SU-DHL-6 (cell line): ENCODE data around the gene PLB1.

Source experiments
- H2AFZ ChIP-seq: fragments of 200-600 bp; sonication (generic); 2 replicates; pipeline ENCODE4 v1.6.1; 2014; ENCODE audit warnings: low read depth, mild to moderate bottlenecking, moderate library complexity, mixed read lengths, antibody characterized with exemption, low read length; ENCODE audit not compliant: severe bottlenecking
- H3F3A ChIP-seq: fragments of 200-600 bp; shearing (Covaris generic); 2 replicates; pipeline ENCODE4 v1.6.0; 2016; ENCODE audit warnings: antibody characterized with exemption, mild to moderate bottlenecking; ENCODE audit not compliant: insufficient read depth
- H3K27ac ChIP-seq: fragments of 200-600 bp; sonication (generic); 2 replicates; pipeline ENCODE4 v1.5.1; 2016; ENCODE audit warnings: low read depth, mild to moderate bottlenecking, low read length, moderate library complexity, mixed read lengths
- H3K27me3 ChIP-seq: fragments of 200-600 bp; sonication (generic), shearing (Covaris generic); 2 replicates; pipeline ENCODE4 v1.6.0; 2014; ENCODE audit warnings: mild to moderate bottlenecking, low read length
- H3K36me3 ChIP-seq: fragments of 200-600 bp; sonication (generic); 2 replicates; pipeline ENCODE4 v1.6.1; 2014; ENCODE audit warnings: mild to moderate bottlenecking, low read length, mixed read lengths
- H3K4me2 ChIP-seq: fragments of 300-600, 200-600 bp; shearing (Covaris generic), sonication (generic); 2 replicates; pipeline ENCODE4 v1.6.0; 2014; ENCODE audit warnings: low read length, low read depth, mild to moderate bottlenecking; ENCODE audit not compliant: poor library complexity, severe bottlenecking
- H3K4me3 ChIP-seq: fragments of 200-600 bp; sonication (generic); 2 replicates; pipeline ENCODE4 v1.5.1; 2014; ENCODE audit warnings: antibody characterized with exemption, low read length, mild to moderate bottlenecking, mixed read lengths; ENCODE audit not compliant: insufficient read depth, poor library complexity, severe bottlenecking
- H3K79me2 ChIP-seq: fragments of 200-600 bp; sonication (generic); 2 replicates; pipeline ENCODE4 v1.6.1; 2014; ENCODE audit warnings: mild to moderate bottlenecking, low read length, moderate library complexity; ENCODE audit not compliant: insufficient read depth
- H3K9ac ChIP-seq: fragments of 200-600 bp; sonication (generic); 2 replicates; pipeline ENCODE4 v1.7.0; 2014; ENCODE audit warnings: mild to moderate bottlenecking, low read length
- H3K9me2 ChIP-seq: fragments of 200-600 bp; sonication (generic); replicated peaks from 2 replicates; pipeline ENCODE4 v1.6.1; 2014; ENCODE audit warnings: low read length; ENCODE audit not compliant: insufficient read depth
- H3K9me3 ChIP-seq: fragments of 200-600 bp; sonication (generic); 2 replicates; pipeline ENCODE4 v1.6.1; 2014; ENCODE audit warnings: low read length, mixed read lengths; ENCODE audit not compliant: insufficient read depth
- H4K20me1 ChIP-seq: fragments of 200-600 bp; sonication (generic); 2 replicates; pipeline ENCODE4 v1.6.1; 2014; ENCODE audit warnings: low read depth, mild to moderate bottlenecking, antibody characterized with exemption, low read length, moderate library complexity, mixed read lengths
- EZH2phosphoT487 ChIP-seq: fragments of 200-600 bp; sonication (generic), shearing (Covaris generic); conservative IDR thresholded peaks from 2 replicates; pipeline ENCODE4 v1.6.1; 2018; ENCODE audit warnings: mild to moderate bottlenecking, antibody characterized with exemption, low read length, moderate library complexity, mixed read lengths
- TF ChIP-seq, protein P1 (sequence below): fragments of 200-600 bp; sonication (generic); IDR thresholded peaks from one replicate; pipeline ENCODE4 v1.5.1; 2017; ENCODE audit warnings: antibody characterized with exemption, mild to moderate bottlenecking, low read length, moderate library complexity; ENCODE audit not compliant: insufficient read depth, poor library complexity, severe bottlenecking

The PLB1 gene

GRCh38 chr2:28452534-28453081 lies 43.3 kb upstream of the PLB1 start:
- H2AFZ ChIP-seq: no peak overlapping the region
- H3K27ac ChIP-seq: no peak overlapping the region
- H3F3A ChIP-seq: no peaks in the 10 kb centered on the region
- no peak overlapping the region for H3K9ac ChIP-seq
- no peaks in the 10 kb centered on the region for H3K9me2 ChIP-seq
- no peaks in the 10 kb centered on the region for H3K27me3 ChIP-seq
- H3K4me2 ChIP-seq: no peak overlapping the region
- H3K79me2 ChIP-seq: no peaks in the 10 kb centered on the region
- TF ChIP-seq EZH2phosphoT487: no peak
- TF ChIP-seq, protein P1, sequence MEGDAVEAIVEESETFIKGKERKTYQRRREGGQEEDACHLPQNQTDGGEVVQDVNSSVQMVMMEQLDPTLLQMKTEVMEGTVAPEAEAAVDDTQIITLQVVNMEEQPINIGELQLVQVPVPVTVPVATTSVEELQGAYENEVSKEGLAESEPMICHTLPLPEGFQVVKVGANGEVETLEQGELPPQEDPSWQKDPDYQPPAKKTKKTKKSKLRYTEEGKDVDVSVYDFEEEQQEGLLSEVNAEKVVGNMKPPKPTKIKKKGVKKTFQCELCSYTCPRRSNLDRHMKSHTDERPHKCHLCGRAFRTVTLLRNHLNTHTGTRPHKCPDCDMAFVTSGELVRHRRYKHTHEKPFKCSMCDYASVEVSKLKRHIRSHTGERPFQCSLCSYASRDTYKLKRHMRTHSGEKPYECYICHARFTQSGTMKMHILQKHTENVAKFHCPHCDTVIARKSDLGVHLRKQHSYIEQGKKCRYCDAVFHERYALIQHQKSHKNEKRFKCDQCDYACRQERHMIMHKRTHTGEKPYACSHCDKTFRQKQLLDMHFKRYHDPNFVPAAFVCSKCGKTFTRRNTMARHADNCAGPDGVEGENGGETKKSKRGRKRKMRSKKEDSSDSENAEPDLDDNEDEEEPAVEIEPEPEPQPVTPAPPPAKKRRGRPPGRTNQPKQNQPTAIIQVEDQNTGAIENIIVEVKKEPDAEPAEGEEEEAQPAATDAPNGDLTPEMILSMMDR: peak; percentile 79
- H3K4me3 ChIP-seq: no peak overlapping the region
- H4K20me1 ChIP-seq: no peaks in the 10 kb centered on the region
- no peaks in the 10 kb centered on the region for H3K36me3 ChIP-seq
- no peaks in the 10 kb centered on the region for H3K9me3 ChIP-seq

GRCh38 chr2:28453396-28453795 lies 42.5 kb upstream of the PLB1 start:
- H3K79me2 ChIP-seq: no peaks in the 10 kb centered on the region
- no peak overlapping the region for H3K27ac ChIP-seq
- no peaks in the 10 kb centered on the region for H4K20me1 ChIP-seq
- no peaks in the 10 kb centered on the region for H3K9me3 ChIP-seq
- no peaks in the 10 kb centered on the region for H3K36me3 ChIP-seq
- TF ChIP-seq, protein P1: no peak
- TF ChIP-seq EZH2phosphoT487: no peak
- H3K9ac ChIP-seq: no peak overlapping the region
- no peaks in the 10 kb centered on the region for H3K27me3 ChIP-seq
- H3F3A ChIP-seq: no peaks in the 10 kb centered on the region
- no peak overlapping the region for H3K4me3 ChIP-seq
- H3K4me2 ChIP-seq: no peak overlapping the region
- no peak overlapping the region for H2AFZ ChIP-seq
- H3K9me2 ChIP-seq: no peaks in the 10 kb centered on the region

DNA sequence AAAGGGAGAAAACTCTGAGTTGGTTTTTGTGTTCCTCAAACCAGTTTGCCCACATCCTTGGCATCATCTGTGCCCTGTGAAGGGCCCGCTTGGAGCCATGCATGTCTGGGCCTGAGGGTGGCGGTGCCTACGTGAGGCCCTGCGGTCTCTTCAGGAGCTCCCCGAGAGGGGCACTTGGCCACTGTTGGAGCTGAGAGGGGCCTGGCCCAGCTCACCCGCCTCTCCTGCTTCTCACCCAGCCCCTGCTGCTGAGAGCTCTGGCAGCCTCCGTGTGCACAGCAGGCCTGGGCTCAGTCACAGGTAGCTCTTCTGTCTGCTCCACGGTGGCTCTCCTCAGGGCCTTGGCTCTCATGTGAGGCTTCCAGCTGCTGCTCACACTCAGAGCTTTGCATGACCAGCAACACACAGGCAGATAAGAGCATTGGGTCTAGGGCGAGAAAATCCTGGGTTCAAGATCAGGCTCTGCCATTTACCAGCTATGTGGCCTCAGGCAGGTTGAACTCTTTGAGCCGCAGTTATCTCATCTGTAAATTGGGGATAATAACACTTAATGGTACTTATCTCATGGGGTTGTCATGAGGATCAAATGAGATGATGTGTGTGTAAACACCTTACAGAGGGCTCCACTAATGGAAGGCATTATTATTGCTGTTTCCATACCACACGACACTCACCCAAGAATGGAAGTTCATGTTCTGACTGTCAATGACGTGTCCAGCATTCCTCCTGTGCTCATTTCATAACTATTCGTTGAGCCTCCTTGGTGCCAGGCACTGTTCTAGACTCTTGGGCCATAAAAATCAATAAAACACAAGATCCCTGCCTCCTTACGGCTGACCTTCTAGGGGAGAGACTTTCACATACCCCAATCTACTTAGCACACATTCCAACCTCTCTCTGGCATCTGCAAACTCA lies 41.6 kb upstream of the PLB1 start:
- Histone ChIP-seq H3K4me2 (no peak overlapping the region), H3K79me2 (no peaks in the 10 kb centered on the region), H3K27ac (no peak overlapping the region), H3K36me3 (no peaks in the 10 kb centered on the region), H3K9me3 (no peaks in the 10 kb centered on the region), H4K20me1 (no peaks in the 10 kb centered on the region), H3K27me3 (no peaks in the 10 kb centered on the region), H3K4me3 (no peak overlapping the region), H3F3A (no peaks in the 10 kb centered on the region), H3K9me2 (no peaks in the 10 kb centered on the region), H3K9ac (no peak overlapping the region), H2AFZ (no peak overlapping the region)
- no peak for TF ChIP-seq EZH2phosphoT487
- TF ChIP-seq, protein P1: no peak
